ENCODE data around the gene MUC22. TPM values are rescaled to one million over a fixed set of nuclear protein-coding genes. Genes with fewer than 3 reads are reported as not detected.

Gene MUC22
- total RNA-seq, 2 donors from 2014 or later, result 0.17 TPM; not detected in 1

- 34% methylated on average over 6 of the region's 6 CpGs for WGBS
- peaks cover 8% of the 10 kb centered on the region for H3K4me1 ChIP-seq (replicated peaks)
- no peak overlapping the region for H3K4me3 ChIP-seq
- intact Hi-C loops (cut with DNase I), result no loop called here
- no peaks in the 10 kb centered on the region for H3K9me3 ChIP-seq
- H3K27me3 ChIP-seq (replicated peaks; ENCODE audit: insufficient read depth), result no peaks in the 10 kb centered on the region
- TF ChIP-seq POLR2AphosphoS5 (IDR thresholded peaks at IDR 0.05), result no peak
- TF ChIP-seq CTCF (IDR thresholded peaks at IDR 0.05), result peak in 2 of 4 experiments; percentile 55 to 67
- no peak for TF ChIP-seq POLR2A (IDR thresholded peaks at IDR 0.05)
- no peak overlapping the region for H3K27ac ChIP-seq
- DNase-seq (ENCODE audit: low spot score), result peak; percentile 65
- H3K36me3 ChIP-seq, result no peaks in the 10 kb centered on the region
These were observed 60.5 kb downstream of the MUC22 start for GRCh38 chr6:31070711-31071197.

GRCh38 chr6:31074401-31074800, 64.1 kb downstream of the MUC22 start:
- Histone ChIP-seq H3K27me3 (replicated peaks; ENCODE audit: insufficient read depth) (no peaks in the 10 kb centered on the region), H3K4me3 (no peak overlapping the region), H3K27ac (no peak overlapping the region), H3K9me3 (no peaks in the 10 kb centered on the region), H3K4me1 (replicated peaks) (peaks cover 8% of the 10 kb centered on the region), H3K36me3 (no peaks in the 10 kb centered on the region)
- DNase-seq (ENCODE audit: low spot score), result no peak
- 63% methylated on average over 4 of the region's 4 CpGs for WGBS
- no peak for TF ChIP-seq POLR2A (IDR thresholded peaks at IDR 0.05)
- intact Hi-C loops (cut with DNase I), result no loop called here

GRCh38 chr6:31075528-31075927, 65.3 kb downstream of the MUC22 start:
- H3K9me3 ChIP-seq, result no peaks in the 10 kb centered on the region
- TF ChIP-seq POLR2AphosphoS5 (IDR thresholded peaks at IDR 0.05) (no peak), POLR2A (IDR thresholded peaks at IDR 0.05) (no peak), CTCF (IDR thresholded peaks at IDR 0.05) (no peak)

GRCh38 chr6:31076611-31077010, 66.3 kb downstream of the MUC22 start:
- no peaks in the 10 kb centered on the region for H3K9me3 ChIP-seq
- peaks cover 8% of the 10 kb centered on the region for H3K4me1 ChIP-seq (replicated peaks)
- H3K27ac ChIP-seq, result no peak overlapping the region
- intact Hi-C loops (cut with DNase I), result loop anchor here (5.0 kb wide), 3 partner anchors 159 to 334 kb away; partner anchors contain the start of genes FLOT1 and IER3
- 44% methylated on average over 4 of the region's 4 CpGs for WGBS
- no peaks in the 10 kb centered on the region for H3K27me3 ChIP-seq (replicated peaks; ENCODE audit: insufficient read depth)
- no peak overlapping the region for H3K4me3 ChIP-seq
- no peaks in the 10 kb centered on the region for H3K36me3 ChIP-seq
- TF ChIP-seq POLR2AphosphoS5 (IDR thresholded peaks at IDR 0.05) (peak; percentile 50), CTCF (IDR thresholded peaks at IDR 0.05) (no peak)
- no peak for DNase-seq (ENCODE audit: low spot score)

More at GRCh38 chr6:31075528-31075927, 65.3 kb downstream of the MUC22 start:
- Histone ChIP-seq H3K27me3 (replicated peaks; ENCODE audit: insufficient read depth) (no peaks in the 10 kb centered on the region), H3K4me3 (no peak overlapping the region), H3K4me1 (replicated peaks) (peaks cover 8% of the 10 kb centered on the region), H3K27ac (no peak overlapping the region), H3K36me3 (no peaks in the 10 kb centered on the region)
- DNase-seq (ENCODE audit: low spot score), result no peak
- 85% methylated on average over 1 of the region's 1 CpG for WGBS
- intact Hi-C loops (cut with DNase I), result loop anchor here (5.0 kb wide), 3 partner anchors 158 to 333 kb away; partner anchors contain the start of genes FLOT1 and IER3

GRCh38 chr6:31079656-31080261, 69.5 kb downstream of the MUC22 start:
- H3K27ac ChIP-seq, result no peak overlapping the region
- TF ChIP-seq POLR2AphosphoS5 (IDR thresholded peaks at IDR 0.05) (peak; percentile 33), POLR2A (IDR thresholded peaks at IDR 0.05) (no peak), CTCF (IDR thresholded peaks at IDR 0.05) (peak in 2 of 4 experiments; percentile 66 to 79)
- no peaks in the 10 kb centered on the region for H3K27me3 ChIP-seq (replicated peaks; ENCODE audit: insufficient read depth)
- no peak overlapping the region for H3K4me3 ChIP-seq
- 24% methylated on average over 22 of the region's 22 CpGs for WGBS
- H3K4me1 ChIP-seq (replicated peaks), result no peaks in the 10 kb centered on the region
- DNase-seq (ENCODE audit: low spot score), result peak; percentile 59
- H3K9me3 ChIP-seq, result no peaks in the 10 kb centered on the region
- no peaks in the 10 kb centered on the region for H3K36me3 ChIP-seq
- intact Hi-C loops (cut with DNase I), result loop anchor here (5.0 kb wide), 3 partner anchors 162 to 337 kb away; partner anchors contain the start of genes FLOT1 and IER3
